GM12878 (cell line): ENCODE results near the gene CKS1B. TPM values are rescaled to one million over a fixed set of nuclear protein-coding genes. Genes with fewer than 3 reads are reported as not detected.
A peak's percentile ranks its signal among the peaks of the same experiment; 100 is the strongest.

Experiments
- ATAC-seq: fragments of 200-7000 bp; cut with Tn5 transposase; 3 replicates; pipeline ENCODE4 v1.9.1; 2020; ENCODE audit warnings: mild to moderate bottlenecking, moderate library complexity
- BruUV-seq: library from RNA; stranded (reverse); fragments of 400-500 nt; replicated peaks from 2 replicates; lab custom pipeline; 2021; lab: Mats Ljungman, UMichigan
- CTCF ChIA-PET: fragments of 300-600 bp; sonication (Branson Sonifier 250); formaldehyde crosslinking; extraction: SDS; loops from one replicate; lab custom pipeline; 2021; ENCODE audit warnings: inconsistent platforms; lab: Yijun Ruan, JAX
- POLR2A ChIA-PET: fragments of 350-600 bp; formaldehyde crosslinking; extraction: SDS; loops from one replicate; lab custom pipeline; 2021; ENCODE audit warnings: inconsistent platforms; lab: Charles Lee
- RAD21 ChIA-PET: fragments of 300-600 bp; sonication (Branson Sonifier 250); formaldehyde crosslinking; loops from one replicate; lab custom pipeline; 2023; ENCODE audit warnings: antibody characterized with exemption; ENCODE audit not compliant: unreplicated experiment; lab: Charles Lee
- SMC1A ChIA-PET: fragments of 300-600 bp; sonication (Branson Sonifier 250); formaldehyde crosslinking; loops from one replicate; lab custom pipeline; 2023; ENCODE audit not compliant: unreplicated experiment, uncharacterized antibody; lab: Charles Lee
- DNase-seq: peaks from one replicate; pipeline ENCODE4 v3.0.0-alpha.2; 2011; ENCODE audit warnings: low read depth, low spot score
- FAIRE-seq: peaks from 3 replicates; lab custom pipeline; 2011; peaks lifted over from hg19 to GRCh38; lab: Jason Lieb, UNC
- H2AFZ ChIP-seq: 2 replicates; pipeline ENCODE4 v1.6.0; 2011; ENCODE audit warnings: low read depth, low read length, control low read depth; ENCODE audit not compliant: control insufficient read depth
- H3K27ac ChIP-seq: 2 replicates; pipeline ENCODE4 v1.5.1; 2011; ENCODE audit warnings: control low read depth; ENCODE audit not compliant: control insufficient read depth, insufficient read depth
- H3K27me3 ChIP-seq, 2 experiments: replicated peaks in 1 of 2; 2 replicates each; pipeline versions ENCODE4 v1.6.0 to v1.6.1; 2011; ENCODE audit warnings: low read length in 1 of 2; ENCODE audit not compliant: control insufficient read depth in 2 of 2, insufficient read depth in 2 of 2
- H3K36me3 ChIP-seq, 2 experiments: 2 replicates each; pipeline ENCODE4 v1.5.1; 2011; ENCODE audit warnings: low read length in 1 of 2; ENCODE audit not compliant: control insufficient read depth in 2 of 2, insufficient read depth in 2 of 2
- H3K4me1 ChIP-seq: 2 replicates; pipeline ENCODE4 v1.6.1; 2011; ENCODE audit warnings: mild to moderate bottlenecking, low read length, moderate library complexity, mixed read lengths; ENCODE audit not compliant: control insufficient read depth, insufficient read depth
- H3K4me2 ChIP-seq: 2 replicates; pipeline ENCODE4 v1.6.0; 2011; ENCODE audit warnings: control low read depth; ENCODE audit not compliant: control insufficient read depth, insufficient read depth
- H3K4me3 ChIP-seq: fragments of 200-600 bp; sonication (generic); 2 replicates; pipeline ENCODE4 v1.5.1; 2016
- H3K79me2 ChIP-seq: 2 replicates; pipeline ENCODE4 v1.6.0; 2011; ENCODE audit warnings: low read length; ENCODE audit not compliant: control insufficient read depth, insufficient read depth
- H3K9ac ChIP-seq: 2 replicates; pipeline ENCODE4 v1.8.0; 2011; ENCODE audit warnings: low read length, control low read depth, mixed read lengths; ENCODE audit not compliant: control insufficient read depth, insufficient read depth
- H3K9me3 ChIP-seq: replicated peaks from 3 replicates; pipeline ENCODE4 v1.5.1; 2011; ENCODE audit warnings: mild to moderate bottlenecking, low read length; ENCODE audit not compliant: control insufficient read depth, insufficient read depth
- H4K20me1 ChIP-seq: 2 replicates; pipeline ENCODE4 v1.6.0; 2011; ENCODE audit not compliant: control insufficient read depth, insufficient read depth
- ASH2L ChIP-seq: fragments of 300-600, 200-600 bp; sonication (generic); IDR thresholded peaks from 2 replicates; pipeline ENCODE4 v1.6.1; 2017; ENCODE audit warnings: low read depth, mild to moderate bottlenecking, borderline replicate concordance
- CHD2 ChIP-seq: IDR thresholded peaks from 2 replicates; pipeline ENCODE4 v1.6.1; 2011; ENCODE audit warnings: low read depth, low read length, improper control_type of control experiment, borderline replicate concordance
- E2F4 ChIP-seq: IDR thresholded peaks from 2 replicates; pipeline ENCODE4 v1.6.1; 2012; ENCODE audit warnings: low read depth, low read length, improper control_type of control experiment
- HSF1 ChIP-seq: fragments of 150-350 bp; IDR thresholded peaks from 2 replicates; pipeline ENCODE4 v1.6.1; 2014; ENCODE audit warnings: mild to moderate bottlenecking, low read depth, low read length
- IRF3 ChIP-seq: fragments of 450-650 bp; IDR thresholded peaks from 2 replicates; pipeline ENCODE4 v1.6.1; 2014; ENCODE audit warnings: mild to moderate bottlenecking
- NFYA ChIP-seq: IDR thresholded peaks from 2 replicates; pipeline ENCODE4 v1.6.1; 2011; ENCODE audit warnings: low read depth, mild to moderate bottlenecking, low read length, improper control_type of control experiment, borderline replicate concordance
- NRF1 ChIP-seq: conservative IDR thresholded peaks from 2 replicates; pipeline ENCODE4 v1.6.1; 2011; ENCODE audit warnings: mild to moderate bottlenecking, low read depth, low read length, improper control_type of control experiment
- SMAD1 ChIP-seq: fragments of 450-650 bp; IDR thresholded peaks from 2 replicates; pipeline ENCODE4 v1.6.1; 2018; ENCODE audit warnings: mild to moderate bottlenecking, low read depth; ENCODE audit not compliant: partially characterized antibody
- SP1 ChIP-seq: IDR thresholded peaks from one replicate; pipeline ENCODE4 v1.6.1; 2011; ENCODE audit warnings: low read depth, low read length
- ZBTB33 ChIP-seq: fragments of 450-650 bp; IDR thresholded peaks from 2 replicates; pipeline ENCODE4 v1.6.1; 2017; ENCODE audit warnings: mild to moderate bottlenecking
- WGBS: methylation state at CpG from one replicate; pipeline ENCODE4 v1.1.6; 2016; ENCODE audit warnings: low lambda C conversion rate; ENCODE audit not compliant: insufficient replicate concordance, insufficient coverage; ENCODE audit errors: missing lambda C conversion rate; 5-methylcytosine and 5-hydroxymethylcytosine counted together
- in situ Hi-C: fragments of 300-500 bp; cut with MboI; formaldehyde crosslinking; loops from 9 replicates; pipeline ENCODE4 v1.14.3; 2018; ENCODE audit warnings: mixed read lengths
- intact Hi-C: fragments of 100-400 bp; cut with micrococcal nuclease; formaldehyde crosslinking; loops from one replicate; pipeline ENCODE4 v1.14.2; 2022; ENCODE audit not compliant: unreplicated experiment
- polyA plus RNA-seq, 11 experiments: library from polyadenylated mRNA; depleted of rRNA in 4 of 11; unstranded in 6 of 11; stranded (reverse) in 5 of 11; fragments of >200 nt; fragmentation: Nextera tagmentation in 4 of 11; fragmentation: Illumina TruSeq in 1 of 11; extraction: Ambion mirVana in 4 of 11; extraction: Trizol in 1 of 11; gene quantifications; 1 replicate in 1 of 11; 2 replicates in 10 of 11; pipeline versions ENCODE4 v1.2.1 to v1.2.3, GENCODE V29; 2011 to 2016; ENCODE audit warnings: inconsistent platforms in 2 of 11, missing spikeins in 2 of 11, low read depth in 1 of 11
- total RNA-seq, 4 experiments: library from RNA; depleted of rRNA in 3 of 4; stranded (reverse); fragments of >200 nt in 3 of 4; fragmentation: Illumina TruSeq in 1 of 4; extraction: Trizol in 1 of 4; gene quantifications; 2 replicates each; pipeline versions ENCODE4 v1.2.1 to v1.2.3, GENCODE V29; 2013 to 2021

Gene CKS1B
- total and polyA plus RNA-seq, 10 of the 15 experiments (the other 5 are each of a cell fraction or from before 2014, with no cell fraction given): 125 to 608 (median 364) TPM

GRCh38 chr1:155017041-155017945 is 42.8 kb downstream of the CKS1B start:
- Histone ChIP-seq H4K20me1 (no peaks in the 10 kb centered on the region), H3K4me3 (peak overlapping the region; percentile 65), H3K9me3 (no peaks in the 10 kb centered on the region), H3K27ac (peak overlapping the region; percentile 75), H3K4me1 (peaks cover 23% of the 10 kb centered on the region), H2AFZ (peak overlapping the region; percentile 61), H3K9ac (peak overlapping the region; percentile 59), H3K27me3 (no peaks in the 10 kb centered on the region), H3K4me2 (peak overlapping the region; percentile 90), H3K36me3 (peaks cover 0 to 15% of the 10 kb centered on the region in 2 experiments; a peak in 3 of 4 replicates), H3K79me2 (no peaks in the 10 kb centered on the region; the same call in 1 of the 2 replicates)
- ChIA-PET SMC1A (interaction anchor here (0.6 to 2.8 kb wide), 17 partner anchors 10 to 619 kb away, joined by 3 to 14 read pairs (median 4); partner anchors contain the start of genes FLAD1, LENEP, PBXIP1 and PYGO2), POLR2A (interaction anchor here (0.5 to 2.8 kb wide), 19 partner anchors 9 to 178 kb away, joined by 3 to 11 read pairs (median 4); partner anchors contain the start of genes ADAM15, FLAD1, PMVK and SHC1), CTCF (interaction anchor here (0.5 to 4.2 kb wide), 38 partner anchors 8 to 856 kb away, joined by 3 to 42 read pairs (median 4); partner anchors contain the start of genes ADAM15, FLAD1, KRTCAP2 and PBXIP1), RAD21 (interaction anchor here (0.5 to 3.1 kb wide), 21 partner anchors 9 to 652 kb away, joined by 3 to 14 read pairs (median 4); partner anchors contain the start of genes ADAM15, PBXIP1, SHC1 and ZBTB7B)
- ATAC-seq: peak; percentile 98
- in situ Hi-C loops (no loop called here), intact Hi-C loops (loop anchor here (1.0 to 2.0 kb wide), 3 partner anchors 14 to 44 kb away; partner anchors contain the start of gene ZBTB7B)
- 1% methylated on average over 34 of the region's 49 CpGs for WGBS
- DNase-seq: peak; percentile 47
- FAIRE-seq: peak; percentile 86
- no TSS peak for BruUV-seq
- TF ChIP-seq CHD2: 0 out of 2 replicates have a peak, but pooled peaks have one; percentile 9
- no peak for TF ChIP-seq HSF1
- TF ChIP-seq ZBTB33: no peak
- TF ChIP-seq E2F4: no peak
- TF ChIP-seq IRF3: no peak
- no peak for TF ChIP-seq SMAD1
- no peak for TF ChIP-seq NFYA
- TF ChIP-seq ASH2L: no peak
- no peak for TF ChIP-seq NRF1
- no peak for TF ChIP-seq SP1
